Measurements from ENCODE around the gene RUNX3. TPM values are rescaled to one million over a fixed set of nuclear protein-coding genes. Genes with fewer than 3 reads are reported as not detected.

RUNX3 gene
- total and polyA plus RNA-seq, 8 donors: 0.29 to 6.1 (median 2.6) TPM; not detected in 1

DNA sequence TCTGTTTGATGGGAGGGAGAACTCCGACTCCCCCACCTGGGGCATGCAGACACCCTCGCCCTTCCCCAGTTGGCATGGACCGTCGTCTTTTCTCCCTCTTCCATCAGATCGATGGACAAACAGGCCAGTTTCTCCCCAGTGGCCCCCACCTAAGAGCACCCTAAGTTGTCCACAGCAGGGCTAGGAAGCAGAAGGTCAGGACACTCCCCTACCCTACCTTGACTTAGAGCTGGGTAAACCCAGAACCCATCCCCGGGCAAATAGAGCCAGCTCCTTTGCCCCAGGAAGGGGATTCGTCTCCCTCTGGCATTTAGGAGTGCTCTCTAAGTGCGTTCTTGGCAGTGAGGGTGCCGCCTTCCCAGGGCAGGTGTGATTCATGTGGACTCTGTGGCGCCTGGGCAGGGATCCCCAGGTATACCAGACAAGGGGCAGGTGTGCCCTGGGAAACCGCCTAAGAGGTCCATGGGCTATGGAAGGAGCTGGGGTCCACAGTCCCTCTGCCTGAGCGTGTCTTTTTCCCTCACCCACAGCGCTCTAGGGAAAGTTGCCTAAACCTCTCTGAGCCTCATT lies 2.7 kb upstream of the RUNX3 start:
- no peaks in the 10 kb centered on the region for H3K36me3 ChIP-seq
- H3K27me3 ChIP-seq: peaks cover 38 to 83% (median 72%) of the 10 kb centered on the region in 3 donors
- no peak for DNase-seq
- no peak overlapping the region for H3K27ac ChIP-seq
- WGBS, 5 donors: 44 to 69% (median 52%) methylated on average over 10 to 13 of the region's 13 CpGs
- no peaks in the 10 kb centered on the region for H3K9me3 ChIP-seq
- H3K4me3 ChIP-seq: peak overlapping the region in 1 of 4 donors; percentile 43
- TF ChIP-seq, protein P1, sequence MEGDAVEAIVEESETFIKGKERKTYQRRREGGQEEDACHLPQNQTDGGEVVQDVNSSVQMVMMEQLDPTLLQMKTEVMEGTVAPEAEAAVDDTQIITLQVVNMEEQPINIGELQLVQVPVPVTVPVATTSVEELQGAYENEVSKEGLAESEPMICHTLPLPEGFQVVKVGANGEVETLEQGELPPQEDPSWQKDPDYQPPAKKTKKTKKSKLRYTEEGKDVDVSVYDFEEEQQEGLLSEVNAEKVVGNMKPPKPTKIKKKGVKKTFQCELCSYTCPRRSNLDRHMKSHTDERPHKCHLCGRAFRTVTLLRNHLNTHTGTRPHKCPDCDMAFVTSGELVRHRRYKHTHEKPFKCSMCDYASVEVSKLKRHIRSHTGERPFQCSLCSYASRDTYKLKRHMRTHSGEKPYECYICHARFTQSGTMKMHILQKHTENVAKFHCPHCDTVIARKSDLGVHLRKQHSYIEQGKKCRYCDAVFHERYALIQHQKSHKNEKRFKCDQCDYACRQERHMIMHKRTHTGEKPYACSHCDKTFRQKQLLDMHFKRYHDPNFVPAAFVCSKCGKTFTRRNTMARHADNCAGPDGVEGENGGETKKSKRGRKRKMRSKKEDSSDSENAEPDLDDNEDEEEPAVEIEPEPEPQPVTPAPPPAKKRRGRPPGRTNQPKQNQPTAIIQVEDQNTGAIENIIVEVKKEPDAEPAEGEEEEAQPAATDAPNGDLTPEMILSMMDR (IDR thresholded peaks at IDR 0.05): no peak
- no peak for TF ChIP-seq POLR2AphosphoS5 (IDR thresholded peaks at IDR 0.05)
- peaks cover 34 to 46% (median 42%) of the 10 kb centered on the region in 4 donors for H3K4me1 ChIP-seq
- intact Hi-C loops (cut with DNase I; ENCODE audit: low total_unique reads): loop anchor here (10.0 kb wide), 1 partner anchor 272 kb away; no protein-coding TSS in a partner anchor

GRCh38 chr1:24932284-24932683 lies 2.2 kb upstream of the RUNX3 start:
- peak overlapping the region; percentile 19 to 43 (median 22) for H3K4me3 ChIP-seq
- H3K27ac ChIP-seq: no peak overlapping the region

DNA sequence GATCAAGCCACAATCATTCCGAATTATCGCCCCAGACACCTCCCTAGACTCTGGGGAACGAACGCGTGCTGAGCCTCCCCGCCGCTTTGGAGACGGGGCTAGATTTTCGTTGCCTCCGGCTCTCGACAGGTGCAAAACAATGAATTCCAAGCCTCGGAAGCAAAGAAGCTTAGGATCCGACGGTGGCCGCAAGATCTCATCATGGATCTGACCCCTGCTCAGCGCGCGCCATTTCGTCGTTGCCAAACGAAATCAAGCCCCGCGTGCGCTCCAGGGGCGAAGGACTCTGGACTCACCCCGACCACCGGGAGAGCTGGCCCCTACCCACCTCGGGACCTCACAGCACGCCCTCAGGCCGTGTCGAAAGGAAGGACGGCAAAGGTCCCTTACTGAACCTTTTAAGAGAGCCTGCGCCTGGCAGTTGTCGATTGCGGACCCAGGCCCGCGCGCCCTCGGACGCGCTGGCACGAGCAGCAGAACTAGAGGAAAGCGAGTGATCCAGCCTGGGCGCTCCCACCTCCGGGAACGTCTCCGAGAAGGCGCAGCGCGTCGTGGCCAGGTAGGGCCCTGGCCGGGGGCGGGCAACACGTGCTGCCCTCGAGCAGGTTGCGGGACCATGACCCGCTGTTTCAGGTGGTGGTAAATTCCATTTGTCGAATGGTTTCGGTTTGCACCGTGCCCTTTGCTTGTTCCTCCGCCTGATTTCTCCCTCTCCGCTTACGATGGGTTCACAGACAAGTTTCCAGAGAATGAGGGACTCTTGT lies 1.6 kb upstream of the RUNX3 start:
- TF ChIP-seq EP300 (IDR thresholded peaks at IDR 0.05): no peak
- no peak for TF ChIP-seq POLR2A (IDR thresholded peaks at IDR 0.05)
- TF ChIP-seq, protein P1 (IDR thresholded peaks at IDR 0.05): no peak
- no peak for TF ChIP-seq POLR2AphosphoS5 (IDR thresholded peaks at IDR 0.05)
- Histone ChIP-seq H3K27me3 (peaks cover 40 to 95% (median 83%) of the 10 kb centered on the region in 3 donors), H3K4me1 (peaks cover 34 to 58% (median 48%) of the 10 kb centered on the region in 4 donors), H3K4me3 (peak overlapping the region; percentile 19 to 43 (median 22)), H3K9me3 (no peaks in the 10 kb centered on the region), H3K36me3 (no peaks in the 10 kb centered on the region), H3K27ac (no peak overlapping the region)
- 12 to 31% (median 20%) methylated on average over 27 to 63 of the region's 63 CpGs for WGBS, 5 donors
- intact Hi-C loops (cut with DNase I; ENCODE audit: low total_unique reads): loop anchor here (10.0 kb wide), 1 partner anchor 273 kb away; no protein-coding TSS in a partner anchor
- no peak for DNase-seq

More at GRCh38 chr1:24932284-24932683, 2.2 kb upstream of the RUNX3 start:
- no peak for TF ChIP-seq POLR2AphosphoS5 (IDR thresholded peaks at IDR 0.05)
- TF ChIP-seq, protein P1 (IDR thresholded peaks at IDR 0.05): peak in 3 of 7 experiments; percentile 66 to 84 (median 81)
- Histone ChIP-seq H3K36me3 (no peaks in the 10 kb centered on the region), H3K9me3 (no peaks in the 10 kb centered on the region), H3K4me1 (peaks cover 34 to 51% (median 43%) of the 10 kb centered on the region in 4 donors), H3K27me3 (peaks cover 39 to 88% (median 77%) of the 10 kb centered on the region in 3 donors)
- DNase-seq: peak; percentile 61 to 81
- 3 to 16% (median 5%) methylated on average over 8 to 34 of the region's 34 CpGs for whole genome bisulfite sequencing, 5 donors
- intact Hi-C loops (cut with DNase I; ENCODE audit: low total_unique reads): loop anchor here (10.0 kb wide), 1 partner anchor 273 kb away; no protein-coding TSS in a partner anchor

DNA sequence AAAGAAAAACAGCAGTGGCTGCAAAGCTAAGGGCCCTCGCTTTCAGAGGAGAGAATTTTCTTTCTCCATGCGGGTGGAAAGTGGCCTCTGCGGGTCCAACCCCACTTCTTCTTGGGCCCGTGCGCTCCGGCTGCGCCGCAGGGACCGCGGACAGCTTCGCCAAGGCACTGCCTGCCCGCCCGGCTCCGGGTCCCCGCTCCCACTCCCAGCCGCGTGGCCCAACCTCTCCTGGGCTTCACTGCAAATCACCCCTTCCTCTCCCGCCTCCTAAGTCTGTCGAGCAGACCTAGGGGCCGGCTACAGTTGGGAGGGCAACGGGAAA lies 1.0 kb upstream of the RUNX3 start:
- Histone ChIP-seq H3K36me3 (no peaks in the 10 kb centered on the region), H3K27ac (peak overlapping the region in 4 of 5 donors; percentile 37 to 81 (median 74)), H3K9me3 (no peaks in the 10 kb centered on the region), H3K27me3 (peaks cover 40 to 99% (median 84%) of the 10 kb centered on the region in 3 donors), H3K4me3 (no peak overlapping the region), H3K4me1 (peaks cover 34 to 63% (median 51%) of the 10 kb centered on the region in 4 donors)
- DNase-seq: no peak
- TF ChIP-seq EP300 (IDR thresholded peaks at IDR 0.05) (no peak), POLR2AphosphoS5 (IDR thresholded peaks at IDR 0.05) (no peak), POLR2A (IDR thresholded peaks at IDR 0.05) (no peak)
- TF ChIP-seq, protein P1 (IDR thresholded peaks at IDR 0.05): no peak
- WGBS, 5 donors: 17 to 29% (median 25%) methylated on average over 16 to 21 of the region's 21 CpGs
- intact Hi-C loops (cut with DNase I; ENCODE audit: low total_unique reads): loop anchor here (10.0 kb wide), 1 partner anchor 274 kb away; no protein-coding TSS in a partner anchor
